ENCODE data around the gene PITPNB.

The PITPNB gene

DNA sequence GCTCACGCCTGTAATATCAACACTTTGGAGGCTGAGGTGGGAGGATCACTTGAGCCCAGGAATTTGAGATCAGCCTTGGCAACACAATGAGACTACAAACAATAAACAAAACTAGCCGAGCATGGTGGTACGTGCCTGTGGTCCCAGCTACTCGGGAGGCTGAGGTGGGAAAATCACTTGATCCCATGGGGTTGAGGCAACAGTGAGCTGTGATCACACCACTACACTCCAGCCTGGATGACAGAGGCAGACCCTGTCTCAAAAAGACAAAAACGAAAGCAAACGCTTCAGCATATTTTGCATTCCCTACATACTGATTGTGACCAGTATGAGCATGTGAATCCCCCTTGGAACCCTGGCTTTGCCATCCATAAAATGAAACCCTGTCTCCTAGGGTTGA is 83.6 kb downstream of the PITPNB start:
- TF ChIP-seq, protein P1, sequence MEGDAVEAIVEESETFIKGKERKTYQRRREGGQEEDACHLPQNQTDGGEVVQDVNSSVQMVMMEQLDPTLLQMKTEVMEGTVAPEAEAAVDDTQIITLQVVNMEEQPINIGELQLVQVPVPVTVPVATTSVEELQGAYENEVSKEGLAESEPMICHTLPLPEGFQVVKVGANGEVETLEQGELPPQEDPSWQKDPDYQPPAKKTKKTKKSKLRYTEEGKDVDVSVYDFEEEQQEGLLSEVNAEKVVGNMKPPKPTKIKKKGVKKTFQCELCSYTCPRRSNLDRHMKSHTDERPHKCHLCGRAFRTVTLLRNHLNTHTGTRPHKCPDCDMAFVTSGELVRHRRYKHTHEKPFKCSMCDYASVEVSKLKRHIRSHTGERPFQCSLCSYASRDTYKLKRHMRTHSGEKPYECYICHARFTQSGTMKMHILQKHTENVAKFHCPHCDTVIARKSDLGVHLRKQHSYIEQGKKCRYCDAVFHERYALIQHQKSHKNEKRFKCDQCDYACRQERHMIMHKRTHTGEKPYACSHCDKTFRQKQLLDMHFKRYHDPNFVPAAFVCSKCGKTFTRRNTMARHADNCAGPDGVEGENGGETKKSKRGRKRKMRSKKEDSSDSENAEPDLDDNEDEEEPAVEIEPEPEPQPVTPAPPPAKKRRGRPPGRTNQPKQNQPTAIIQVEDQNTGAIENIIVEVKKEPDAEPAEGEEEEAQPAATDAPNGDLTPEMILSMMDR (IDR thresholded peaks at IDR 0.05; ENCODE audit: extremely low read depth, insufficient read depth, missing control alignments): no peak
- DNase-seq (ENCODE audit: low spot score): no peak
- in situ Hi-C loops (cut with MboI; ENCODE audit: low pct_unique_long_range_greater_than_20kb, low sequenced_read_pairs, unreplicated experiment): no loop called here

DNA sequence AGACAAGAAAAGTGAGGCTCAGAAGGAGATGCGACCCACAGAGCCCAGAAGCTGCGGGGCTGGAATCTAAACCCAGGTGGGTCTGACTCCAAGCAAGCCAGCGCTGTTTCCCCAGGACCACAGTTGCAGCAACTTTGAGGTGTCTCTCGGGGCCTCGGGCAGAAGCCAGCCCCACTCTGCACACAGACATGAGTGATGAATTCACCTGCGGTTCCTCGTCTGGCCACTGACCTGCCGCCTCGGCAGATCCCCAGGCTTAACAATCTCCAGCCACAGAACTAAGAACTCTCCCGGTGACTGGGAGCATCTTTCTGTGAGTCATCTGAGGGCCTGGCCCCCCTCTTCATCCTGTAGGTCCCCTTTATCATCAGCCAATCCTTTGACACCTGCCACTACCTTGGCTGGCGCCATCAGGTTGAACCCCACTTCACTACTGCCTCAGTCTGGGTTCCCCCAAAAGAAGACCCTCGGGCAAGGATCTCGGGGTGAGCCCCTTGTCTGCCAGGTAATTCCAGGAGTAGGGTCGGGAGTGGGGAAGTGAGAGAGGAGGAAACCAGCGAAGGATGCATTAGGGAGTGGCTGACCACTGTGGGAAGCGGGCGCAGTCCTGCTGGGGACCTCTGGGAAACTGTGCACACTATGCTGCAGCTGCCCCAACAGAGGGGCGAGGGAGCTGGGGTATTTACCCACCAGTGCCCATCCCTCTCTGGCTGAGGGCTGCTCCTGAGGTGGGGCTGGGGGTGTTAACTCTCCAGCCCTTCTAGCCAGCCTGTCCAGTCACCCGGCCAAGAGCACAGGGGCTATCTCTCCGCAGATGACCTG is 84.5 kb downstream of the PITPNB start:
- in situ Hi-C loops (cut with MboI; ENCODE audit: low pct_unique_long_range_greater_than_20kb, low sequenced_read_pairs, unreplicated experiment): no loop called here
- TF ChIP-seq, protein P1 (IDR thresholded peaks at IDR 0.05; ENCODE audit: extremely low read depth, insufficient read depth, missing control alignments): no peak
- no peak for DNase-seq (ENCODE audit: low spot score)

DNA sequence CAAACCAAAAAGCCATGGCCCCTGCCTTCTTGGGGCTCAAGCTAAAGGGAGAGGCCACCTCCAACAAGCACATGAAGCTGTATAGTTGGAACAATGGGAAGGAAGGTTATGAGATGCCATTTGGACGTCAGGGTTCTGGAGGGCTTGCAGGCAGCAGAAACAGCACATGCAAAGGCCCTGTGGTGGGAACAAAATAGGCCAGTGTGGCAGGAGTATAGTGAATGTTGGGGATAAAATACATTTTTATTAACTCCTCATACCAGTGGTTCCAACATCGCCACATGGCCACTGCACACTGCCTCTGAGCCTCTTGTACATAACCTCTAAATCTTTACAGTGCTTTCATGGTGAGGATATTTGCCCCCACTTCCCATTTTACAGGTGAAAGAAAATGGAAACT is 85.3 kb downstream of the PITPNB start:
- TF ChIP-seq, protein P1 (IDR thresholded peaks at IDR 0.05; ENCODE audit: extremely low read depth, insufficient read depth, missing control alignments): no peak
- DNase-seq (ENCODE audit: low spot score): no peak
- in situ Hi-C loops (cut with MboI; ENCODE audit: low pct_unique_long_range_greater_than_20kb, low sequenced_read_pairs, unreplicated experiment): no loop called here

DNA sequence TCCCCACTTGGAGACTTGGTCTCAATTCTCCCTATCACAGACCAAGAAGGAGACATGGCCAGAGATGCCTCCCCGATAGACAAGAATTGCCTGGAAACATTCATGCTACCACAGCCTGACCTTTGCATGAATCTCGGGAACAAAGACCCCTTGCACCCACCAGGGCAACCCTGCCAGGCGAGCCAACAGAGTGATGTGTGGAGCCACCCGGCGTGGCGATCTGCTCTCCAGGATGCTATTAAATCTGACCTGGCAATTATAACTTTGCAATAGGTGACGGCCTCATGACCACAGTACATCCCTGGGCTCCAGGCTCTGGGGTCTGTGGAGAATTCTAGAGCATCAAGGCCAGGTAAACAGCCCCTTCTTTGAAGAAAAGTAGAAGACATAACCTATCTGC is 86.5 kb downstream of the PITPNB start:
- DNase-seq (ENCODE audit: low spot score): no peak
- TF ChIP-seq, protein P1 (IDR thresholded peaks at IDR 0.05; ENCODE audit: extremely low read depth, insufficient read depth, missing control alignments): no peak
- in situ Hi-C loops (cut with MboI; ENCODE audit: low pct_unique_long_range_greater_than_20kb, low sequenced_read_pairs, unreplicated experiment): no loop called here

DNA sequence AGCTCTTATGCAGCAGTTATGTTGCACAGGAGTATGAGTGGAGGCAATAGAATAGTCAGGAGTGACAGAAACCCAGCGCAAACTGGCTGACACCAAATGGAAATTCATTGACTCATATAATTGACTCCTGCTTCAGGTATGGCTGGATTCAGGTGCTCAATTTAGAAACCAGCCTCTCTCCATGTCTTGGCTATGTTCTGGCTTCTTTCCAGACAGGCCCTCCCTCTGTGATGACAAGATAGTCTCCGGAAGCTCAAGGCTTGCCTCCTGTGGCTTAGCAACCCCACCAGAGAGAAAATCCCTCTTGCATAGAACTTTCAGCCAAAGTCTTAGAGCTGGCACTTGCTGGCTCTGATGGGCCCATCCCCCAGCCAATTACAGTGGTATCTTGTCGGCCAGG is 89.4 kb downstream of the PITPNB start:
- TF ChIP-seq, protein P1 (IDR thresholded peaks at IDR 0.05; ENCODE audit: extremely low read depth, insufficient read depth, missing control alignments): no peak
- in situ Hi-C loops (cut with MboI; ENCODE audit: low pct_unique_long_range_greater_than_20kb, low sequenced_read_pairs, unreplicated experiment): no loop called here
- no peak for DNase-seq (ENCODE audit: low spot score)

DNA sequence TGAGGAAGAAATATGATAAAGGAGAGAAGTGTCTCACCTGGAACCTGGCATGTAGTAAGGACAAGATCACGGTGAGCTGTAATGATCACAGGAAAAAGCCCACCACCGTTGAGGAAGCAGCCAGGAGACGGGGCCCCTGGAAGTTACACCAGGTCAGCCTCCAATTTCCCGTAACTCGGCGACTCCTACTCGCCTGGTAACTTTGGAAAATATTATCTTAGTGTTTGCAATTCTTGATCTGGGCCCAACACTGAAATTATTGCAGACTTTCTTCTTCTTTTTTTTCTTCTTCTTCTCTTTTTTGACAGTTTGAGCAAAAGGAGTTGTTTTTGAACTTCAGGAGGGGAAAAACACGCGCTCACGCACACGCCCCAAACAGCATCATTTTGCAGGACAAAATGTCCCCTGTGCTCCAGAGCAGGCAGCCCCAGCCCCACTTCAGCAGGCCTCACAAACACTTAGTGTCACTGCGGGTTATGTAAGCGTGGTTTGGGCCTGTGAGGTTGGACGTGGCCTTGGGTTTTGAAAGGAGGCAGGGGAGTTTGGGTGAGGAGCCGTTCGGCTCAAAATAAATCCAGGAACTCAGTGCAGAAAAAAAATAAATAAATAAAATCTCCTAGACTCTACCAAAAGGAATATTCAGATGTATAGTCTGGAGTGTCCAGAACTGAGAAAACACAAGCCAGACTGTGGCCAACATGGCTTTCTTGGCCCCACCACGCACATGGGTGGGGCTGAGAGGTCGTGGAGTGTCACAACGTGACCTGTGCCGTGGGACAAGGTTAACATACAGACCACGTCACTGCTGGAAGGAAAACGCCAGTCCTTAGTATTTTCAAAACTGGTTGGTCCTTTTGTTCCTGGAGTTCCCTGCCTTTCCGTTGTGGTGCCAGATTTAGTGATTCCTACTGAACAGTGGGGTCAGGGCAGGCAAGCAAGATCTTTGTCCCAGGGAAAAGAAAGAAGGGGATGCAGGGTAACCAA is 91.2 kb downstream of the PITPNB start:
- DNase-seq (ENCODE audit: low spot score): no peak
- TF ChIP-seq, protein P1 (IDR thresholded peaks at IDR 0.05; ENCODE audit: extremely low read depth, insufficient read depth, missing control alignments): no peak
- in situ Hi-C loops (cut with MboI; ENCODE audit: low pct_unique_long_range_greater_than_20kb, low sequenced_read_pairs, unreplicated experiment): no loop called here
